HEK293 (cell line): ENCODE results near the gene TNNT3.

ENCODE experiments used
- CTCF ChIA-PET: fragments of 350-600 bp; formaldehyde crosslinking; extraction: SDS; loops from one replicate; lab custom pipeline; 2021; ENCODE audit warnings: antibody characterized with exemption; lab: Yijun Ruan, JAX
- POLR2A ChIA-PET: fragments of 300-600 bp; formaldehyde crosslinking; extraction: SDS; loops from one replicate; lab custom pipeline; 2020; ENCODE audit warnings: antibody characterized with exemption, inconsistent platforms; lab: Yijun Ruan, JAX
- H3K27ac ChIP-seq: fragments of 200-500 bp; sonication (Bioruptor generic); 2 replicates; pipeline ENCODE4 v1.5.1; 2014; ENCODE audit warnings: low read depth, low read length, control low read depth, inconsistent platforms; ENCODE audit errors: extremely low read depth
- H3K36me3 ChIP-seq, 2 experiments: fragments of 200-500 bp in 1 of 2; sonication (Bioruptor generic) in 1 of 2; 1 replicate in 1 of 2; 2 replicates in 1 of 2; pipeline ENCODE4 v1.5.1; 2014 to 2017; ENCODE audit warnings: inconsistent platforms in 2 of 2, low read length in 2 of 2; ENCODE audit not compliant: control insufficient read depth in 2 of 2, insufficient read depth in 1 of 2
- H3K4me1 ChIP-seq: fragments of 200-500 bp; sonication (Bioruptor generic); 2 replicates; pipeline ENCODE4 v1.5.1; 2014; ENCODE audit warnings: mild to moderate bottlenecking, low read length, inconsistent platforms; ENCODE audit not compliant: control insufficient read depth, insufficient read depth
- H3K4me3 ChIP-seq: 2 replicates; pipeline ENCODE4 v1.5.1; 2011; ENCODE audit warnings: low read depth, mild to moderate bottlenecking, control low read depth, low read length, moderate library complexity
- H3K9me3 ChIP-seq: fragments of 200-500 bp; sonication (Bioruptor generic); 2 replicates; pipeline ENCODE4 v1.5.1; 2014; ENCODE audit warnings: low read depth, low read length, inconsistent platforms; ENCODE audit not compliant: control insufficient read depth, insufficient read depth
- INSM2 ChIP-seq: fragments of 450-650 bp; formaldehyde crosslinking; IDR thresholded peaks from 2 replicates; pipeline ENCODE4 v1.5.1; 2016; ENCODE audit warnings: missing biosample characterization, missing genetic modification characterization
- KLF1 ChIP-seq: fragments of 450-650 bp; formaldehyde crosslinking; IDR thresholded peaks from 2 replicates; pipeline ENCODE4 v1.5.1; 2016; ENCODE audit warnings: missing biosample characterization, missing genetic modification characterization
- SP2 ChIP-seq: fragments of 450-650 bp; formaldehyde crosslinking; IDR thresholded peaks from 2 replicates; pipeline ENCODE4 v1.5.1; 2016; ENCODE audit warnings: missing biosample characterization, missing genetic modification characterization
- ZNF132 ChIP-seq: fragments of 450-650 bp; formaldehyde crosslinking; IDR thresholded peaks from 2 replicates; pipeline ENCODE4 v1.5.1; 2017; ENCODE audit warnings: missing biosample characterization, missing genetic modification characterization, borderline replicate concordance
- ZNF175 ChIP-seq: fragments of 450-650 bp; formaldehyde crosslinking; IDR thresholded peaks from 2 replicates; pipeline ENCODE4 v1.5.1; 2016; ENCODE audit warnings: missing biosample characterization, missing genetic modification characterization
- ZNF202 ChIP-seq: fragments of 450-650 bp; formaldehyde crosslinking; IDR thresholded peaks from 2 replicates; pipeline ENCODE4 v1.5.1; 2016; ENCODE audit warnings: missing biosample characterization, missing genetic modification characterization, borderline replicate concordance
- ZNF211 ChIP-seq: fragments of 450-650 bp; formaldehyde crosslinking; IDR thresholded peaks from 2 replicates; pipeline ENCODE4 v1.5.1; 2016; ENCODE audit warnings: low read depth, missing biosample characterization, missing genetic modification characterization
- ZNF248 ChIP-seq: fragments of 450-650 bp; formaldehyde crosslinking; IDR thresholded peaks from 2 replicates; pipeline ENCODE4 v1.5.1; 2017; ENCODE audit warnings: missing biosample characterization, missing genetic modification characterization
- ZNF280C ChIP-seq: fragments of 450-650 bp; formaldehyde crosslinking; IDR thresholded peaks from 2 replicates; pipeline ENCODE4 v1.5.1; 2016; ENCODE audit warnings: missing biosample characterization, missing genetic modification characterization
- ZNF335 ChIP-seq: fragments of 450-650 bp; formaldehyde crosslinking; conservative IDR thresholded peaks from 2 replicates; pipeline ENCODE4 v1.5.1; 2016; ENCODE audit warnings: missing biosample characterization, missing genetic modification characterization
- ZNF37A ChIP-seq: fragments of 450-650 bp; IDR thresholded peaks from 2 replicates; pipeline ENCODE4 v1.5.1; 2018; ENCODE audit warnings: missing biosample characterization, missing genetic modification characterization
- ZNF560 ChIP-seq: fragments of 450-650 bp; formaldehyde crosslinking; IDR thresholded peaks from 2 replicates; pipeline ENCODE4 v1.5.1; 2017; ENCODE audit warnings: missing biosample characterization, missing genetic modification characterization, borderline replicate concordance
- ZNF654 ChIP-seq: fragments of 450-650 bp; formaldehyde crosslinking; IDR thresholded peaks from 2 replicates; pipeline ENCODE4 v1.5.1; 2016; ENCODE audit warnings: low read depth, missing biosample characterization, missing genetic modification characterization
- ZNF701 ChIP-seq: fragments of 450-650 bp; formaldehyde crosslinking; IDR thresholded peaks from 2 replicates; pipeline ENCODE4 v1.5.1; 2016; ENCODE audit warnings: missing biosample characterization, missing genetic modification characterization
- ZNF76 ChIP-seq: fragments of 450-650 bp; formaldehyde crosslinking; IDR thresholded peaks from 2 replicates; pipeline ENCODE4; 2016; ENCODE audit warnings: low read depth, missing biosample characterization, missing genetic modification characterization, borderline replicate concordance
- ZSCAN18 ChIP-seq: fragments of 450-650 bp; formaldehyde crosslinking; IDR thresholded peaks from 2 replicates; pipeline ENCODE4 v1.5.1; 2016; ENCODE audit warnings: missing biosample characterization, missing genetic modification characterization

The TNNT3 gene

GRCh38 chr11:1982873-1983600 is 63.5 kb downstream of the TNNT3 start:
- Histone ChIP-seq H3K4me3 (no peak overlapping the region), H3K27ac (no peak overlapping the region), H3K36me3 (no peaks in the 10 kb centered on the region), H3K9me3 (no peaks in the 10 kb centered on the region), H3K4me1 (no peaks in the 10 kb centered on the region)
- ChIA-PET POLR2A (no interaction called here), CTCF (interaction anchor here (0.6 to 0.7 kb wide), 3 partner anchors 11 to 418 kb away, joined by 3 read pairs; partner anchors contain the start of gene TSSC4)
- TF ChIP-seq ZNF175 (tag by site-specific recombination): no peak
- no peak for TF ChIP-seq ZNF202 (tag by site-specific recombination)
- no peak for TF ChIP-seq ZNF560
- TF ChIP-seq ZNF280C: no peak
- no peak for TF ChIP-seq SP2 (tag by site-specific recombination)
- no peak for TF ChIP-seq ZSCAN18 (tag by site-specific recombination)
- TF ChIP-seq ZNF654: no peak

GRCh38 chr11:1983601-1983961 is 64.1 kb downstream of the TNNT3 start:
- POLR2A ChIA-PET: no interaction called here
- H3K27ac ChIP-seq: no peak overlapping the region
- TF ChIP-seq ZNF211 (tag by site-specific recombination) (no peak), KLF1 (tag by site-specific recombination) (peak; percentile 52), ZNF335 (no peak), ZNF248 (tag by site-specific recombination) (no peak), ZNF76 (tag by site-specific recombination) (no peak), INSM2 (tag by site-specific recombination) (no peak), ZNF701 (tag by site-specific recombination) (no peak)
- TF ChIP-seq, all 188 proteins: peak for 1
- CTCF ChIA-PET: interaction anchor here (0.6 to 1.1 kb wide), 3 partner anchors 11 to 417 kb away, joined by 3 read pairs; partner anchors contain the start of gene TSSC4
- no peak overlapping the region for H3K4me3 ChIP-seq
- H3K4me1 ChIP-seq: no peaks in the 10 kb centered on the region
- no peaks in the 10 kb centered on the region for H3K36me3 ChIP-seq
- no peaks in the 10 kb centered on the region for H3K9me3 ChIP-seq

- Histone ChIP-seq H3K36me3 (no peaks in the 10 kb centered on the region), H3K9me3 (no peaks in the 10 kb centered on the region)
- POLR2A ChIA-PET: no interaction called here
- TF ChIP-seq ZNF132 (no peak), ZNF37A (tag by site-specific recombination) (no peak)
- TF ChIP-seq, all 188 proteins: peak for 0
- Histone ChIP-seq H3K27ac (no peak overlapping the region), H3K4me3 (no peak overlapping the region), H3K4me1 (no peaks in the 10 kb centered on the region)
- CTCF ChIA-PET: no interaction called here
Measured at GRCh38 chr11:1987024-1987423, 67.5 kb downstream of the TNNT3 start.
